HepG2 (cell line): Measurements from ENCODE around the gene ECE2. TPM values are rescaled to one million over a fixed set of nuclear protein-coding genes. Genes with fewer than 3 reads are reported as not detected.

ENCODE experiments used
- ERF ChIP-seq: IDR thresholded peaks from 2 replicates; pipeline ENCODE4 v1.6.1; 2018; ENCODE audit warnings: missing biosample characterization, missing genetic modification reagents
- MAFK ChIP-seq, 2 experiments: IDR thresholded peaks in 1 of 2; conservative IDR thresholded peaks in 1 of 2; 2 replicates each; pipeline ENCODE4 v1.6.1; 2011; ENCODE audit warnings: improper control_type of control experiment in 2 of 2, low read length in 2 of 2
- MEIS1 ChIP-seq: sonication (generic); formaldehyde crosslinking; IDR thresholded peaks from 2 replicates; pipeline ENCODE4 v1.9.0; 2021; ENCODE audit warnings: mild to moderate bottlenecking, missing genetic modification reagents, moderate library complexity, borderline replicate concordance
- MZF1 ChIP-seq: sonication (generic); formaldehyde crosslinking; IDR thresholded peaks from 2 replicates; pipeline ENCODE4 v1.8.1; 2023; ENCODE audit warnings: mild to moderate bottlenecking, missing genetic modification reagents, borderline replicate concordance
- NCOA5 ChIP-seq: sonication (generic); formaldehyde crosslinking; IDR thresholded peaks from 2 replicates; pipeline ENCODE4 v1.4.0; 2020; ENCODE audit warnings: missing genetic modification reagents
- RFX5 ChIP-seq: IDR thresholded peaks from 2 replicates; pipeline ENCODE4 v1.6.1; 2011; ENCODE audit warnings: low read depth, low read length, improper control_type of control experiment
- SRF ChIP-seq: IDR thresholded peaks from 2 replicates; pipeline ENCODE4 v1.6.1; 2011; ENCODE audit warnings: mild to moderate bottlenecking, low read depth, low read length, moderate library complexity
- TAF15 ChIP-seq: fragments of 200-400 bp; formaldehyde crosslinking; IDR thresholded peaks from one replicate; pipeline ENCODE4 v1.6.1; 2018; ENCODE audit warnings: mild to moderate bottlenecking, low read depth, low read length; ENCODE audit not compliant: poor library complexity, severe bottlenecking
- U2AF1 ChIP-seq: fragments of 200-400 bp; formaldehyde crosslinking; optimal IDR thresholded peaks from 2 replicates; pipeline ENCODE3; 2017; ENCODE audit warnings: mild to moderate bottlenecking, low read depth, low read length
- ZNF138 ChIP-seq: sonication (generic); formaldehyde crosslinking; IDR thresholded peaks from 2 replicates; pipeline ENCODE4 v1.5.0; 2020; ENCODE audit warnings: mild to moderate bottlenecking, low read depth, missing genetic modification reagents
- ZNF354B ChIP-seq: sonication (generic); formaldehyde crosslinking; IDR thresholded peaks from 2 replicates; pipeline ENCODE4 v1.8.0; 2022; ENCODE audit warnings: mild to moderate bottlenecking, missing genetic modification reagents
- ZNF598 ChIP-seq: sonication (generic); formaldehyde crosslinking; IDR thresholded peaks from 2 replicates; pipeline ENCODE4 v1.5.1; 2020; ENCODE audit warnings: mild to moderate bottlenecking, missing genetic modification reagents, borderline replicate concordance
- ZNF83 ChIP-seq: sonication (generic); formaldehyde crosslinking; IDR thresholded peaks from 2 replicates; pipeline ENCODE4 v1.4.0; 2020; ENCODE audit warnings: missing genetic modification reagents, mild to moderate bottlenecking, borderline replicate concordance
- ZNF841 ChIP-seq: sonication (generic); formaldehyde crosslinking; IDR thresholded peaks from 2 replicates; pipeline ENCODE4 v1.8.1; 2023; ENCODE audit warnings: missing genetic modification reagents, borderline replicate concordance
- ZNF891 ChIP-seq: sonication (generic); formaldehyde crosslinking; IDR thresholded peaks from 2 replicates; pipeline ENCODE4 v1.5.0; 2020; ENCODE audit warnings: mild to moderate bottlenecking, missing genetic modification reagents
- polyA plus RNA-seq, 8 experiments: library from polyadenylated mRNA; depleted of rRNA in 3 of 8; stranded (reverse) in 7 of 8; unstranded in 1 of 8; fragments of >200 nt; fragmentation: Illumina TruSeq in 4 of 8; extraction: Trizol in 4 of 8; gene quantifications; 2 replicates each; pipeline versions ENCODE4 v1.2.1 to v1.2.3, GENCODE V29; 2011 to 2016; ENCODE audit warnings: low read depth in 4 of 8, missing spikeins in 1 of 8, mixed read lengths in 1 of 8; ENCODE audit not compliant: insufficient read depth in 1 of 8
- total RNA-seq, 5 experiments: library from RNA; depleted of rRNA; stranded (reverse); fragments of >200 nt; fragmentation: Illumina TruSeq; extraction: Trizol; gene quantifications; 2 replicates each; pipeline ENCODE4 v1.2.3, GENCODE V29; 2016; ENCODE audit warnings: low read depth in 1 of 5
- TF ChIP-seq, protein P1 (sequence below): sonication (generic); formaldehyde crosslinking; IDR thresholded peaks from 2 replicates; pipeline ENCODE4 v1.5.1; 2020; ENCODE audit warnings: mild to moderate bottlenecking, missing genetic modification reagents, borderline replicate concordance
- TF ChIP-seq, protein P2 (sequence below): sonication (generic); formaldehyde crosslinking; conservative IDR thresholded peaks from 2 replicates; pipeline ENCODE4 v1.5.0; 2020; ENCODE audit warnings: missing genetic modification reagents
- TF ChIP-seq, protein P3 (sequence below): conservative IDR thresholded peaks from 2 replicates; pipeline ENCODE4 v1.6.1; 2018; ENCODE audit warnings: missing genetic modification reagents
- TF ChIP-seq, protein P4 (sequence below): sonication (generic); formaldehyde crosslinking; IDR thresholded peaks from 2 replicates; pipeline ENCODE4 v1.8.1; 2023; ENCODE audit warnings: missing genetic modification reagents, mild to moderate bottlenecking, borderline replicate concordance

Gene ECE2
- total and polyA plus RNA-seq, 2 of the 13 experiments (the other 11 are each of a cell fraction or from before 2014, with no cell fraction given): not detected

DNA sequence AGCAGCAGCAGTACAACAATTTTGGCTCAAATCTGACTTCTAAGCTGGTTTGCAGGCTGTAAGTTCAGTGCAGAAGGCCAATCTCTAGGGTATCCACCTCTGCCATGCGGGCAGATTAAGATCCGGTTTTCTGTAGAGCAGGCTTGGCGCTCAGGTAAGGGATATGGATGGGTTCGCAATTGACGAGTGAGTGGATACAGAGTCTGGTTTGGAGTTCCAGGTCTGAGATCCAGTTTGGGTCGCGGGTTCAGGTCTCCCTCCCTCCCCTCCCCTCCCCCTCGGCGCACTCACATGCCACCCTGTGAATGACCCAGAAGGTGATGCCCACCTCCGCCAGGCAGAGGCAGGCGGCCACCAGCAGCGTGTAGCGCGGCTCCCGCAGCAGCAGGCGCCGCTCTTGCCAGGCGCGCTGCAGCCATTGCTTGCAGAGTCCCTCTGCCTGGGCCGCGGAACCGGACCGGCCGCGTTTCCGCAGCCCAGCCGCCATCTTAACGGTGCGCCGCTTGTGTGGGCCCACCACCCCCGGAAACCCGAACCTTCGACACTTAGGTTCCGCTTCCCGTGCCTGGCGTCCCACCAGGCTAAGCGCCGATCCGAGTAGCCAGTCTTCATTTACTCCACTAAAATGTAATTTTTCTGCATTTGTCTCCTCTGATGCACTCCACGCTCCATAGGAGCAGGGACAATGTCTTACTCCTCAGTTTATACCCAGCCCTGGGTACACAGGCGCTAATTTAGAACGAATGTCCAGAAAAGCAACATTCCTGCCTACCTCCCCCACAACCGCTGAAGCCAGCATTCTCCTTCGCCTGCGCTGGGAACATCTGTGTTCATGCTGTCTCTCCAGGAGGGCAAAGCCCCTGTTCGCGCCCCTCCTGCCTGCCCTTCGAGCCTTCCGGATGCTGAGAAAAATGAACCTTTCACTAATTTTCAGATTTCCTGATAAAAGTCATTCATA lies 27.1 kb upstream of the ECE2 start, which contains the start of gene ALG3 (continued):
- TF ChIP-seq, protein P1, sequence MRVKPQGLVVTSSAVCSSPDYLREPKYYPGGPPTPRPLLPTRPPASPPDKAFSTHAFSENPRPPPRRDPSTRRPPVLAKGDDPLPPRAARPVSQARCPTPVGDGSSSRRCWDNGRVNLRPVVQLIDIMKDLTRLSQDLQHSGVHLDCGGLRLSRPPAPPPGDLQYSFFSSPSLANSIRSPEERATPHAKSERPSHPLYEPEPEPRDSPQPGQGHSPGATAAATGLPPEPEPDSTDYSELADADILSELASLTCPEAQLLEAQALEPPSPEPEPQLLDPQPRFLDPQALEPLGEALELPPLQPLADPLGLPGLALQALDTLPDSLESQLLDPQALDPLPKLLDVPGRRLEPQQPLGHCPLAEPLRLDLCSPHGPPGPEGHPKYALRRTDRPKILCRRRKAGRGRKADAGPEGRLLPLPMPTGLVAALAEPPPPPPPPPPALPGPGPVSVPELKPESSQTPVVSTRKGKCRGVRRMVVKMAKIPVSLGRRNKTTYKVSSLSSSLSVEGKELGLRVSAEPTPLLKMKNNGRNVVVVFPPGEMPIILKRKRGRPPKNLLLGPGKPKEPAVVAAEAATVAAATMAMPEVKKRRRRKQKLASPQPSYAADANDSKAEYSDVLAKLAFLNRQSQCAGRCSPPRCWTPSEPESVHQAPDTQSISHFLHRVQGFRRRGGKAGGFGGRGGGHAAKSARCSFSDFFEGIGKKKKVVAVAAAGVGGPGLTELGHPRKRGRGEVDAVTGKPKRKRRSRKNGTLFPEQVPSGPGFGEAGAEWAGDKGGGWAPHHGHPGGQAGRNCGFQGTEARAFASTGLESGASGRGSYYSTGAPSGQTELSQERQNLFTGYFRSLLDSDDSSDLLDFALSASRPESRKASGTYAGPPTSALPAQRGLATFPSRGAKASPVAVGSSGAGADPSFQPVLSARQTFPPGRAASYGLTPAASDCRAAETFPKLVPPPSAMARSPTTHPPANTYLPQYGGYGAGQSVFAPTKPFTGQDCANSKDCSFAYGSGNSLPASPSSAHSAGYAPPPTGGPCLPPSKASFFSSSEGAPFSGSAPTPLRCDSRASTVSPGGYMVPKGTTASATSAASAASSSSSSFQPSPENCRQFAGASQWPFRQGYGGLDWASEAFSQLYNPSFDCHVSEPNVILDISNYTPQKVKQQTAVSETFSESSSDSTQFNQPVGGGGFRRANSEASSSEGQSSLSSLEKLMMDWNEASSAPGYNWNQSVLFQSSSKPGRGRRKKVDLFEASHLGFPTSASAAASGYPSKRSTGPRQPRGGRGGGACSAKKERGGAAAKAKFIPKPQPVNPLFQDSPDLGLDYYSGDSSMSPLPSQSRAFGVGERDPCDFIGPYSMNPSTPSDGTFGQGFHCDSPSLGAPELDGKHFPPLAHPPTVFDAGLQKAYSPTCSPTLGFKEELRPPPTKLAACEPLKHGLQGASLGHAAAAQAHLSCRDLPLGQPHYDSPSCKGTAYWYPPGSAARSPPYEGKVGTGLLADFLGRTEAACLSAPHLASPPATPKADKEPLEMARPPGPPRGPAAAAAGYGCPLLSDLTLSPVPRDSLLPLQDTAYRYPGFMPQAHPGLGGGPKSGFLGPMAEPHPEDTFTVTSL: no peak
- TF ChIP-seq, protein P2, sequence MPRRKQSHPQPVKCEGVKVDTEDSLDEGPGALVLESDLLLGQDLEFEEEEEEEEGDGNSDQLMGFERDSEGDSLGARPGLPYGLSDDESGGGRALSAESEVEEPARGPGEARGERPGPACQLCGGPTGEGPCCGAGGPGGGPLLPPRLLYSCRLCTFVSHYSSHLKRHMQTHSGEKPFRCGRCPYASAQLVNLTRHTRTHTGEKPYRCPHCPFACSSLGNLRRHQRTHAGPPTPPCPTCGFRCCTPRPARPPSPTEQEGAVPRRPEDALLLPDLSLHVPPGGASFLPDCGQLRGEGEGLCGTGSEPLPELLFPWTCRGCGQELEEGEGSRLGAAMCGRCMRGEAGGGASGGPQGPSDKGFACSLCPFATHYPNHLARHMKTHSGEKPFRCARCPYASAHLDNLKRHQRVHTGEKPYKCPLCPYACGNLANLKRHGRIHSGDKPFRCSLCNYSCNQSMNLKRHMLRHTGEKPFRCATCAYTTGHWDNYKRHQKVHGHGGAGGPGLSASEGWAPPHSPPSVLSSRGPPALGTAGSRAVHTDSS: peak; percentile 94; the same call in 1 of the 2 replicates
- TF ChIP-seq RFX5: no peak
- no peak for TF ChIP-seq NCOA5
- TF ChIP-seq SRF: no peak
- TF ChIP-seq MZF1 (CRISPR knock-in tag): no peak
- no peak for TF ChIP-seq MEIS1
- TF ChIP-seq, protein P3, sequence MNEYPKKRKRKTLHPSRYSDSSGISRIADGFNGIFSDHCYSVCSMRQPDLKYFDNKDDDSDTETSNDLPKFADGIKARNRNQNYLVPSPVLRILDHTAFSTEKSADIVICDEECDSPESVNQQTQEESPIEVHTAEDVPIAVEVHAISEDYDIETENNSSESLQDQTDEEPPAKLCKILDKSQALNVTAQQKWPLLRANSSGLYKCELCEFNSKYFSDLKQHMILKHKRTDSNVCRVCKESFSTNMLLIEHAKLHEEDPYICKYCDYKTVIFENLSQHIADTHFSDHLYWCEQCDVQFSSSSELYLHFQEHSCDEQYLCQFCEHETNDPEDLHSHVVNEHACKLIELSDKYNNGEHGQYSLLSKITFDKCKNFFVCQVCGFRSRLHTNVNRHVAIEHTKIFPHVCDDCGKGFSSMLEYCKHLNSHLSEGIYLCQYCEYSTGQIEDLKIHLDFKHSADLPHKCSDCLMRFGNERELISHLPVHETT (CRISPR knock-in tag): peak; percentile 86
- peak; percentile 86 for TF ChIP-seq ERF (CRISPR knock-in tag)
- TF ChIP-seq ZNF891 (CRISPR knock-in tag): peak; percentile 84
- no peak for TF ChIP-seq ZNF354B (CRISPR knock-in tag)
- no peak for TF ChIP-seq MAFK (conservative IDR thresholded peaks at IDR 0.05 in 1 of 2, IDR thresholded peaks at IDR 0.05 in 1 of 2; ENCODE audit: low read length in 2 of 2)
- peak; percentile 81 for TF ChIP-seq TAF15
- no peak for TF ChIP-seq ZNF83 (CRISPR knock-in tag)
- TF ChIP-seq ZNF138: no peak; the same call in 1 of the 2 replicates
- no peak for TF ChIP-seq ZNF841
- TF ChIP-seq U2AF1: no peak
- no peak for TF ChIP-seq ZNF598 (CRISPR knock-in tag)
- TF ChIP-seq, protein P4, sequence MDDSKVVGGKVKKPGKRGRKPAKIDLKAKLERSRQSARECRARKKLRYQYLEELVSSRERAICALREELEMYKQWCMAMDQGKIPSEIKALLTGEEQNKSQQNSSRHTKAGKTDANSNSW: peak; percentile 51; the same call in 1 of the 2 replicates
